Right lobe of liver (tissue), 4 donors: ENCODE measurements around the gene IGF1R.

Experiments used
- CTCF ChIP-seq, 4 donors: fragments of 200-600 bp in 3 of 4; fragments of 450-650 bp in 1 of 4; IDR thresholded peaks; one replicate each; pipeline versions ENCODE4 v1.5.1 to v1.8.0; 2016 to 2022; ENCODE audit warnings: antibody characterized with exemption in 4 of 4, mild to moderate bottlenecking in 2 of 4
- POLR2A ChIP-seq: fragments of 450-650 bp; IDR thresholded peaks from one replicate; pipeline ENCODE4 v1.6.1; 2017; ENCODE audit warnings: antibody characterized with exemption, mild to moderate bottlenecking
- donor health status: DM: no; HTN: no; CAD: no.
- donor health status: DM: no; HTN: no; CAD: no.
- donor health status: DM: no; HTN: yes; CAD: no.

- no peak for TF ChIP-seq CTCF (IDR thresholded peaks at IDR 0.05)
- no peak for TF ChIP-seq POLR2A
Observed at GRCh38 chr15:98948456-98948855, 300.1 kb downstream of the IGF1R start.
